Skeletal muscle satellite cell (primary cell): ENCODE data around the gene MAPK1IP1L.

Experiments used
- H3K27me3 ChIP-seq: 2 replicates; pipeline ENCODE4 v1.7.0; 2013; ENCODE audit warnings: low read length; ENCODE audit not compliant: control insufficient read depth, insufficient read depth
- H3K36me3 ChIP-seq: 2 replicates; pipeline ENCODE4 v1.7.0; 2013; ENCODE audit warnings: mild to moderate bottlenecking, control low read depth, low read length; ENCODE audit not compliant: insufficient read depth
- H3K4me1 ChIP-seq: 2 replicates; pipeline ENCODE4 v1.7.0; 2013; ENCODE audit warnings: low read length; ENCODE audit not compliant: control insufficient read depth, insufficient read depth
- H3K4me2 ChIP-seq: 2 replicates; pipeline ENCODE4 v1.7.0; 2013; ENCODE audit warnings: mild to moderate bottlenecking, low read length
- H3K4me3 ChIP-seq: 2 replicates; pipeline ENCODE4 v1.7.0; 2013; ENCODE audit warnings: low read length
- H3K9ac ChIP-seq: 2 replicates; pipeline ENCODE4 v1.7.0; 2013; ENCODE audit warnings: mild to moderate bottlenecking, low read depth, low read length, moderate library complexity
- H3K9me3 ChIP-seq: replicated peaks from 2 replicates; pipeline ENCODE4 v1.7.0; 2013; ENCODE audit warnings: mild to moderate bottlenecking, control low read depth, low read length

MAPK1IP1L gene

DNA sequence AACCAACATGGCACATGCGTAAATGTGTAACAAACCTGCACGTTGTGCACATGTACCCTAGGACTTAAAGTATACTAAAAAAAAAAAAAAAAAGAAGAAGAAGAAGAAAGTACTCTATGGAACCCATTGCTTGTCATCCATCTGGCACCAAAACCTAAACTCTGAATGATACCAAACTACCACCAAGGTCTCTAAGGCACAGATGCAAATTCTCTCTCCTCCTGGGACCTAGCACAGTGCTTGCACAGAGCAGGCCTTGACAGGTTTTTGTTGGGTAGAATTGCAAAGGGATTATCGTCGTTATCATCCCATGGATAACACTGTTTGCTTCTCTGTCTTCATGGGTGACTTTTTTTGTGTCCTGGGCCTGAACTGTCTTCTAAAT, 64.4 kb downstream of the MAPK1IP1L start:
- no peak overlapping the region for H3K9ac ChIP-seq
- H3K9me3 ChIP-seq: no peaks in the 10 kb centered on the region
- no peak overlapping the region for H3K4me3 ChIP-seq
- H3K4me1 ChIP-seq: peaks cover 10% of the 10 kb centered on the region
- no peaks in the 10 kb centered on the region for H3K27me3 ChIP-seq
- no peaks in the 10 kb centered on the region for H3K36me3 ChIP-seq
- H3K4me2 ChIP-seq: no peak overlapping the region

DNA sequence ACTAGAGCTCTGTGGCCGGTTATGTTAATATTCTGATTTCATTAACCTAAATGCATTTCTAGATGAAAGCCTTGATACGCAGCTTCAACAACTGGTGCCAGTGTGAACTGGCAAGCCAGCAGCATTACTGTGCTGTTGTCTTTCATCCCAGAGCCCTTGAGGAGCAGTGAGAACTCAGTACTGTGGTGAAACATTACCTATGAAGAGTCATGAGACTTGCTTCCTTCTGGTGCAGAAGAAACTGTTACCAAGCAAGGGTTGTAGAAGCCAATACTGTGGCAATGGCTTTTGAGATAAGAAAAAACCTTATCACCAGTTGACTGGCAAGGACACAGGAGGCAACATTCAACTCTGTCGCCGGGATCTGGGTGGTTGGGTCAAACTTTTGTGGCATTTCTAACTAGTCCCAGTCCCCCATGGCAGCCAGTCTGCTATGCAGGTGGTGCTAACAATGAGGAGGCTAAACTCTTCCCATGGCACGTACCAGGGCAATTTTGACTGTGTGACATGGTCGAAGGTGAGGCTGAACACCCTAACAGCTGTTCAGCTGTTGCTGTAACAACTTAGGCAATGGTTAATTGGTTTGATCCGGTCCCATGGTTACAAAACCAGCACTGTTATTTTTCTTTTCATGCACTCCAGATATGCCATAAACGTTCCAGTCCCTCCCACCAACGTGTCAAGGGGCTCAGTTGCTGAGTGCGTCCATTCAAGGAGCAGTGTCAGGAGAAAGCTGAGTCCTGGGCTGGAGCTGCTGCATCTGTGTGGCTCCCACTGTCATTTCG, 65.0 kb downstream of the MAPK1IP1L start:
- Histone ChIP-seq H3K36me3 (no peaks in the 10 kb centered on the region), H3K27me3 (no peaks in the 10 kb centered on the region), H3K9ac (no peak overlapping the region), H3K4me1 (peaks cover 10% of the 10 kb centered on the region), H3K9me3 (no peaks in the 10 kb centered on the region), H3K4me2 (no peak overlapping the region), H3K4me3 (no peak overlapping the region)

DNA sequence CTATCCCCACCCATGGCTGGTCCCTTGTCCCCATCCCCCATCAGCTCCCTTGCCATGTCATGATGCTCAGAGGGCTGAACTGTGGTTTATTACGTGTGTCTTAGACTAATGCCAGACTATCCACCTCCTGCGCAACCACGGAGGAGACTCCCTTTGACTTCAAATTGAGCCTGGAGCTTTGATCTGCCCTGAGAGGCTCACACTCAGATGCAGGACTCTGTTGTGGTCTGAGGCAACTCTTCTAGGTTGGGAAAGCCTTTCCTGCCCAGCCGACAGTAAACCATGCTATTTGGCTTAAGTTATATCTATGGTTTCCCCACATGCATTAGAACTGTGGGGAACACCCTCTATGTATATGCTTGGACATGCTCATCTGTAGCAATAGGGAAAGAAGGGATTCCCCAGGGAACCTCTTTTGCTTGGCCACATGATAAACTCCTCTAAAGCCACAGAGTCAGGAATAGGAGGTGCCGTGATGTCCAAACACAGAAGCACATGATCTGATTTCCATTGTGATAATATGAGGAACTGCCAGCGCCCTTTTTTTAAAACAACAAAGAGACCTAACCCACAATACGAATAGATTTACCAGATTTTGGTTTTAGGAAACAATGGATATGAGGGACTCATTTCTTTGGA, 66.5 kb downstream of the MAPK1IP1L start:
- Histone ChIP-seq H3K36me3 (no peaks in the 10 kb centered on the region), H3K9me3 (no peaks in the 10 kb centered on the region), H3K27me3 (no peaks in the 10 kb centered on the region), H3K4me1 (peaks cover 18% of the 10 kb centered on the region), H3K4me2 (no peak overlapping the region), H3K4me3 (no peak overlapping the region), H3K9ac (no peak overlapping the region)

DNA sequence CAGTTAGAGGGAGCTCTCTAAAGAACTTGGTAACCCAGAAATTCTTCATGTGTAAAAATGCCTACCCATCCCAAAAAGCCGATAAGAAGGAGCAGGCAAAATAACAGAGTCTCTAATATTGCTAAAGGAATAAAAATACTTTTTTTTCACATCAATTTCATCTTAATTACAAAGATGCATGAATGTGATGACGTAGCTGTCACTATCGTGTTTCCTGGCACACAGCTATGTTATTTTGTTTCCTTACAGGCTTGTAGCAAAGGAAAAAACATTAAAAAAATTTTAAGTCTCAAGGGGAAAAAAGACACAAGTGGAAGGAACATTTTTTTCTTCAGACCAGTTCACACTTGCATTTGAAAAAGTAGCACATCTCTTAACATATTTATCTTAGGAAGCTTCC, 67.3 kb downstream of the MAPK1IP1L start:
- Histone ChIP-seq H3K9me3 (no peaks in the 10 kb centered on the region), H3K9ac (no peak overlapping the region), H3K36me3 (no peaks in the 10 kb centered on the region), H3K27me3 (no peaks in the 10 kb centered on the region), H3K4me3 (no peak overlapping the region), H3K4me1 (peaks cover 23% of the 10 kb centered on the region), H3K4me2 (no peak overlapping the region)
